AG04449 (cell line): ENCODE data around the gene SEMA3C.

ENCODE experiments used
- CTCF ChIA-PET: fragments of 350-600 bp; formaldehyde crosslinking; extraction: SDS; loops from one replicate; lab custom pipeline; 2021; ENCODE audit warnings: antibody characterized with exemption; lab: Yijun Ruan, JAX
- POLR2A ChIA-PET: fragments of 400-600, 350-600 bp; formaldehyde crosslinking; extraction: SDS; loops from one replicate; lab custom pipeline; 2020; ENCODE audit warnings: antibody characterized with exemption, inconsistent platforms; lab: Yijun Ruan, JAX
- DNase-seq: peaks from one replicate; pipeline ENCODE4 v3.0.0-alpha.2; 2010; ENCODE audit warnings: low read depth, low spot score
- H3K4me3 ChIP-seq: 2 replicates; pipeline ENCODE4 v1.5.1; 2011; ENCODE audit warnings: low read depth, mild to moderate bottlenecking, control low read depth, low read length
- TF ChIP-seq, protein P1 (sequence below): IDR thresholded peaks from one replicate; pipeline ENCODE4 v1.5.1; 2011; ENCODE audit warnings: mild to moderate bottlenecking, moderate library complexity, low read length, control low read depth, inconsistent platforms; ENCODE audit not compliant: insufficient read depth; ENCODE audit errors: missing control alignments

The SEMA3C gene

DNA sequence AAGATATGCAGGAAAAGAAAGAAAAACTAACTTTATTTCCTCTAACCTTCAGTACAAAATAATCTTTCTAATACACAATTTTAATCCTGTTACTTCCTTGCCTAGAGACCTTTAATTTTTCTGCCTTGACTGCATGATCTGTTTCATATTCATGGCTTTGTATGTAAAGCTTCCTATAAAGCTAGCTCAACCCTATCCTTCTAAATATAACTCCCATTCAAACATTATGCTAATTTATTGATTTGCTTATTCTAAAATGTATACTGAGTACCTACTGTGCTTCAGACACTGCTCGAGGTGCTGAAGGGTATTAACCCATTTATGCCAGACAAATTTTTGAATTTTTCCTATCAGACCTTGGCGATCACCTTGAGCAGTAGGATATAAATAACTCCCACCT, 47.6 kb downstream of the SEMA3C start:
- ChIA-PET CTCF (no interaction called here), POLR2A (no interaction called here)
- H3K4me3 ChIP-seq: no peak overlapping the region
- TF ChIP-seq, protein P1, sequence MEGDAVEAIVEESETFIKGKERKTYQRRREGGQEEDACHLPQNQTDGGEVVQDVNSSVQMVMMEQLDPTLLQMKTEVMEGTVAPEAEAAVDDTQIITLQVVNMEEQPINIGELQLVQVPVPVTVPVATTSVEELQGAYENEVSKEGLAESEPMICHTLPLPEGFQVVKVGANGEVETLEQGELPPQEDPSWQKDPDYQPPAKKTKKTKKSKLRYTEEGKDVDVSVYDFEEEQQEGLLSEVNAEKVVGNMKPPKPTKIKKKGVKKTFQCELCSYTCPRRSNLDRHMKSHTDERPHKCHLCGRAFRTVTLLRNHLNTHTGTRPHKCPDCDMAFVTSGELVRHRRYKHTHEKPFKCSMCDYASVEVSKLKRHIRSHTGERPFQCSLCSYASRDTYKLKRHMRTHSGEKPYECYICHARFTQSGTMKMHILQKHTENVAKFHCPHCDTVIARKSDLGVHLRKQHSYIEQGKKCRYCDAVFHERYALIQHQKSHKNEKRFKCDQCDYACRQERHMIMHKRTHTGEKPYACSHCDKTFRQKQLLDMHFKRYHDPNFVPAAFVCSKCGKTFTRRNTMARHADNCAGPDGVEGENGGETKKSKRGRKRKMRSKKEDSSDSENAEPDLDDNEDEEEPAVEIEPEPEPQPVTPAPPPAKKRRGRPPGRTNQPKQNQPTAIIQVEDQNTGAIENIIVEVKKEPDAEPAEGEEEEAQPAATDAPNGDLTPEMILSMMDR: no peak
- no peak for DNase-seq

DNA sequence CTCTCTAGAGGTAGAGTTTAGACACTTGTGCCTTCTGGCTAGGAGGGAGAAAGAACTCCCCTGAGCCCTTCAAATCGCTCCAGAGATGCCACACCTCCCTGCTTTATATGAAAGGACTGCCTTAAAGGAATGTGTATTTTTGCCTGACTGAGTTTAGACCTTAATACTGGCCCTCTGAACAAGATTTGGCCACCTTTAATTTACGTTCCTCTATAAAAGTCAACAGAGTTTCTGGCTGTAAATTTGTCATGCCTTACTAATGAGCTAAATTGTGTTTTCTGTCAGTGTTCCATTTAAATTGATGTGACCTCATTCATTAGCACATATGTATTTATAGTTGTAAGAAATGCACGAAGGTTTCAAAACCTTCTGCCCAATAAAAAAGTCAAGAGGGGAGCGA, 48.0 kb downstream of the SEMA3C start:
- ChIA-PET CTCF (no interaction called here), POLR2A (no interaction called here)
- TF ChIP-seq, protein P1: no peak
- H3K4me3 ChIP-seq: no peak overlapping the region
- DNase-seq: no peak

DNA sequence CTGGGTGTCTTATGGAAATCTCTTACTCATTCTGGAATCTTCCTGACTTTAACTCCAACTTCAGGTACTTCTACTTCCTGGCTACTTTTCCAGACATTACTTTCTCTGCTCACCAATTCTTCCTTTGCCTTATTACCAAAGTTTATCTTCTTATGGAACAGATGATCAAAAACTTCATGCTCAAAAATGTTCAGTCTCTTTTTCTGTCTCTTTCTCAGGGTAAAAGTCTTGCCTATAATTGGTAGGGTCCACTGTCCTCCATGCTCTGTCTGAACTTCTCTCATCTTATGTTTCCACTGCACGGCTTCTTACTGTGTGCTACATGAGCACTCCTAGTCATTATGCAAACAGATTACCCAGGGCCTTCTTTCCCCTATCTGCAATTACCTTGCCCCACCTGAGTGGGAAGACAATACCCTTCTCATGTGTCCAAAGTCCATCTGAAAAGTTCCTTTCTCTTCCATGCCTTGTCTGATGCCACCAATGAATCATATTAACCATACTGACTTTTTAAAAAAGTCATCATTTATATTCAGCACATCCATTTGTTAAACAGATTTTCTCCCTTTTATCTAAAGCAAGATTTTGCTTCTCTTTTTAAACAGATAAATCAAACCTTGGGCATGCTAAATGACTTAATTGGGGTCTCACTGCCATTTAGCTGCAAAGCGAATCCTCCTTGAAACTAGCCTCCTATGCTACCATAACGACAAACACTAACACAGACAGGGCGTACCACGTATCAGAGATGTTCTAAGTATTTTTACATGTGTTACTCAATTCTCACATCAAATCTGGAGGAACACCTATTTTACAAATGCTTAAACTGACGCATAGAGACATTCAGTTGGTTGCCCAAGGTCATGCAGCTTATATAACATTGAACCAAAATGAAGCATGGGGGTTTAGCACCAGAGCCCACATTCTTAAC, 48.8 kb downstream of the SEMA3C start:
- no peak for DNase-seq
- TF ChIP-seq, protein P1: no peak
- ChIA-PET CTCF (no interaction called here), POLR2A (no interaction called here)
- H3K4me3 ChIP-seq: no peak overlapping the region

DNA sequence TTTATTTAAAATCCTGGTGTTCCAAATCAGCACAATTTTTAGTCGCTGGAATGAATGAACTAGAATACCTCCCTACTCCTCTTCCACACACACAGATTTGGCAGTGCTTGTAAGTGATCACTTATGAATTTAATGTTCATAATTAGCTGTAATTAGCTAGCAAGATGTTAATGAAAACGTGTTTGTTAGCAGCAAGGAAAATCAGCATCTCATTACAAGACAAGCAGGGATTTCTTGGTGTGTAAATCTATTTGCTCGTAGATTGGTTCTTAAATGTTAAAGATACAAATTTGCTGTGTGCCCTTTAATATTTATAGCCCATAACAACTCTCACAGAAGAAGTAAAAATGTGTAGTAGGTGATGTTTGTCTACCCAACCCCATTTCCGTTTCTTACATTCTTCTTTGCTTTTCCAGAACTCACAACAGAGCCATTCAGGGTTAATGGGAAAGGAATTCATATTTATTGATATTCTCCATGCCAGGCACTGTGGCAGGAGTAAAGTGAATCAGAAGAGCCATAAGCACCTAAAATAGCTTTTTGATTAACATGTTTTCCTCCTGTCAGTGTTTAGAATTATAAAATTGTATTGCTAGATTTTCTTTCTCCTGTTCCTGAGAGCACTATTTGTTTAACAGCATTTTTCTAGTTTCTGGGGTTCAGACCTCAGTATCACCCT, 49.6 kb downstream of the SEMA3C start:
- CTCF ChIA-PET: no interaction called here
- no peak for DNase-seq
- TF ChIP-seq, protein P1: no peak
- POLR2A ChIA-PET: no interaction called here
- H3K4me3 ChIP-seq: no peak overlapping the region

GRCh38 chr7:80868566-80868965, 50.3 kb downstream of the SEMA3C start:
- ChIA-PET CTCF (no interaction called here), POLR2A (no interaction called here)
- TF ChIP-seq, protein P1: no peak
- no peak for DNase-seq
- H3K4me3 ChIP-seq: no peak overlapping the region

GRCh38 chr7:80860554-80860953, 58.3 kb downstream of the SEMA3C start:
- CTCF ChIA-PET: interaction anchor here (1.2 kb wide), 1 partner anchor 10 kb away, joined by 3 read pairs; no protein-coding TSS in a partner anchor
- DNase-seq: no peak
- TF ChIP-seq, protein P1: no peak
- H3K4me3 ChIP-seq: no peak overlapping the region
- POLR2A ChIA-PET: no interaction called here
